Measurements from ENCODE around the gene AP1AR.
"Not testable (repeated sequence)": the region's sequence is repeated elsewhere in the genome, so short reads cannot be mapped to it uniquely, and the experiment has no call there.

The AP1AR gene

DNA sequence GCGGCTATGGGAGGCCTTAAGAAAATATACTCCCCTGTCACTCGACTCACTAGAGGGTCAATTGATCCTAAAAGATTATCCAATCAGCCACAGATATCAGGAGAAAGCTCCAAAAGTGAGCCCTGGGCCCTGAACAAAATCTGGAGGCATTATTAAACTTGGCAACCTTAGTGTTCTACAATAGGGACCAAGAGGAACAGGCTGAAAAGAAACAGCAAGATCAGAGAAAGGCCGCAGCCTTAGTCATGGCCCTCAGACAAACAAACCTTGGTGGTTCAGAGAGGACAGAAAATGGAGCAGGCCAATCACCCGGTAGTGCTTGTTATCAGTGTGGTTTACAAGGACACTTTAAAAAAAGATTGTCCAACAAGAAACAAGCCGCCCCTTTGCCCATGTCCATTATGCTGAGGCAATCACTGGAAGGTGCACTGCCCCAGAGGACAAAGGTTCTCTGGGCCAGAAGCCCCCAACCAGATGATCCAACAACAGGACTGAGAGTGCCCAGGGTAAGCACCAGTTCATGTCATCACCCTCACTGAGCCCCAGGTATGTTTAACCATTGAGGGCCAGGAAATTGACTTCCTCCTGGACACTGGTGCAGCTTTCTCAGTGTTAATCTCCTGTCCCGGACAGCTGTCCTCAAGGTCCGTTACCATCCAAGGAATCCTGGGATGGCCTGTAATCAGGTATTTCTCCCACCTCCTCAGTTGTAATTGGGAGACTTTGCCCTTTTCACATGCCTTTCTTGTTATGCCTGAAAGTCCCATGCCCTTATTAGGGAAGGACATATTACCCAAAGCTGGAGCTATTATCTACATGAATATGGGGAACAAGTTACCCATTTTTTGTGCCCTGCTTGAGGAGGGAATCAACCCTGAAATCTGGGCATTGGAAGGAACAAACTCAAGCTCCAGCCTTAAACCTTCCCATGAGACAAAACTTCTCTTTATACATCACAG, 23.2 kb upstream of the AP1AR start:
- not testable (repeated sequence) for H3K27ac Mint-ChIP-seq; H3K27me3 Mint-ChIP-seq; H3K4me1 Mint-ChIP-seq (ENCODE audit: low read depth); H3K4me3 Mint-ChIP-seq; H3K9me3 Mint-ChIP-seq; DNase-seq; H3K36me3 Mint-ChIP-seq (ENCODE audit: low read depth)

- DNase-seq = no peak
- Mint-ChIP-seq H3K36me3 (ENCODE audit: low read depth) (no peaks in the 10 kb centered on the region), H3K27ac (no peak overlapping the region), H3K9me3 (no peaks in the 10 kb centered on the region), H3K27me3 (peaks cover 3% of the 10 kb centered on the region), H3K4me1 (ENCODE audit: low read depth) (peaks cover 5% of the 10 kb centered on the region), H3K4me3 (no peak overlapping the region)
Observed at GRCh38 chr4:112210777-112211176, 20.8 kb upstream of the AP1AR start.

GRCh38 chr4:112213091-112213490, 18.5 kb upstream of the AP1AR start:
- Mint-ChIP-seq H3K9me3 (no peaks in the 10 kb centered on the region), H3K27me3 (no peaks in the 10 kb centered on the region)

DNA sequence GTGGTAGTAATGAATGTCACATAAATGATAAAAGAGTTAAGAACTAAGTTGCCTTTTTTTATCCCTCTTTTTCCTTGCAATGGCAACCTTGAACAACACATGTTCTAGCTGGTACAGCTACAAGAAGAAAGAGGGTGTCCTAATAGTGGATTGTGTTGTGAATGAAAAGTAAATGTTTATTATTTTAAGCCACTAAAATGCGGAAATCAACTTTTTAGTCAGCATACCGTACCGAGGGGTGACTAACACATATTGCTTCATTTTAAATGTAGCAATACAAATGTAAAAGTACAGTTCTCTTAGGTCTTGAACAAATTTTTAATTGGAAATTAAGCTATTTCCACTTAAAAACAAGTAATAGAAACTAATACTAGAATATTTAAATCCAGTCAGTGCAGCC, 17.7 kb upstream of the AP1AR start:
- no peaks in the 10 kb centered on the region for H3K36me3 Mint-ChIP-seq (ENCODE audit: low read depth)
- H3K27me3 Mint-ChIP-seq = no peaks in the 10 kb centered on the region
- H3K9me3 Mint-ChIP-seq = no peaks in the 10 kb centered on the region
- DNase-seq = no peak
- H3K4me3 Mint-ChIP-seq = no peak overlapping the region
- peaks cover 10% of the 10 kb centered on the region for H3K4me1 Mint-ChIP-seq (ENCODE audit: low read depth)
- no peak overlapping the region for H3K27ac Mint-ChIP-seq

More at GRCh38 chr4:112213091-112213490, 18.5 kb upstream of the AP1AR start:
- Mint-ChIP-seq H3K36me3 (ENCODE audit: low read depth) (no peaks in the 10 kb centered on the region), H3K4me1 (ENCODE audit: low read depth) (peaks cover 5% of the 10 kb centered on the region), H3K27ac (no peak overlapping the region), H3K4me3 (no peak overlapping the region)
- DNase-seq = no peak

DNA sequence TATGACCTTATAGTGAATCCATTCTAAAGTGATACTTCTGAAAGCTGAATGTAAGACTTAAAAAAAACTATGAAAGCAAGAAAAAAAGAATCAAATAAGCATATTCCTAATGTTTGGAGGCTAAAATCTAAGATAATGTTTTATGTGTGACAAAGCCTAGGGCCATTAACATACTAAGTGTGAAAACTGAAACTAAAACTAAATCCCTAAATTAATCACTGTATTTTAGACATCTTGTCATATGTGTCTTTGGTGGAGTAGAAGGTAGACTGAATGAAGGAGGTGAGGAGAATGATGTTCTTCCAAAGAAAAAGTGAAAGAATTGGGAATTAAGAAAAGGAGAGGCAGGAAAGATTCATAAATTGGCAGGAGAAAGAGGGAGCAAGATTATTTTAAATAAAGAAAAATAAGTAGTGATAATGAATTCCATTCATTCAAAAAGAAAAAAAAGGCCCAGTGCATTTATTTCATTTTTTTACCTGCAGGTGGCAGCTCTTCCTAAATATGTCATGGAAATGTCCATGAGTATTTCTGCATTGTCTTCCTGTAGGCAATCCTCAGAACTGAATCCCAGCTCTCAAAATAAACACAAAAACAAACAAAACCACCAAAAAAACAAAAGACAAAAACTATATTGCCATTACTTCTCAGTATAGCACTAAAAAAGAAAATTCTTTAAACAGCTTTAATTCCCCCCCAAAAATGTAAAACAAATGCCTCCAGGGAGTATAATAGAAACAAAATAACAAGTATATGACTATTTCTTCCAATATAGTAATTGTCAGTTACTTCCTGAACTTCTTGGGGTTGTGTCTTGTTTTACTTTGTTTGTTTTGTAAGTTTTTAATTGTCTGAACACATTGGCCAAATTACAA, 17.0 kb upstream of the AP1AR start:
- no peaks in the 10 kb centered on the region for H3K27me3 Mint-ChIP-seq
- no peaks in the 10 kb centered on the region for H3K9me3 Mint-ChIP-seq
- H3K4me1 Mint-ChIP-seq (ENCODE audit: low read depth) = peaks cover 10% of the 10 kb centered on the region
- no peak for DNase-seq
- no peak overlapping the region for H3K4me3 Mint-ChIP-seq
- H3K27ac Mint-ChIP-seq = no peak overlapping the region
- no peaks in the 10 kb centered on the region for H3K36me3 Mint-ChIP-seq (ENCODE audit: low read depth)

GRCh38 chr4:112219826-112220366, 11.7 kb upstream of the AP1AR start:
- Mint-ChIP-seq H3K27me3 (no peaks in the 10 kb centered on the region), H3K9me3 (peaks cover 7% of the 10 kb centered on the region), H3K36me3 (ENCODE audit: low read depth) (no peaks in the 10 kb centered on the region), H3K4me3 (no peak overlapping the region), H3K27ac (no peak overlapping the region), H3K4me1 (ENCODE audit: low read depth) (peaks cover 9% of the 10 kb centered on the region)
- no peak for DNase-seq

DNA sequence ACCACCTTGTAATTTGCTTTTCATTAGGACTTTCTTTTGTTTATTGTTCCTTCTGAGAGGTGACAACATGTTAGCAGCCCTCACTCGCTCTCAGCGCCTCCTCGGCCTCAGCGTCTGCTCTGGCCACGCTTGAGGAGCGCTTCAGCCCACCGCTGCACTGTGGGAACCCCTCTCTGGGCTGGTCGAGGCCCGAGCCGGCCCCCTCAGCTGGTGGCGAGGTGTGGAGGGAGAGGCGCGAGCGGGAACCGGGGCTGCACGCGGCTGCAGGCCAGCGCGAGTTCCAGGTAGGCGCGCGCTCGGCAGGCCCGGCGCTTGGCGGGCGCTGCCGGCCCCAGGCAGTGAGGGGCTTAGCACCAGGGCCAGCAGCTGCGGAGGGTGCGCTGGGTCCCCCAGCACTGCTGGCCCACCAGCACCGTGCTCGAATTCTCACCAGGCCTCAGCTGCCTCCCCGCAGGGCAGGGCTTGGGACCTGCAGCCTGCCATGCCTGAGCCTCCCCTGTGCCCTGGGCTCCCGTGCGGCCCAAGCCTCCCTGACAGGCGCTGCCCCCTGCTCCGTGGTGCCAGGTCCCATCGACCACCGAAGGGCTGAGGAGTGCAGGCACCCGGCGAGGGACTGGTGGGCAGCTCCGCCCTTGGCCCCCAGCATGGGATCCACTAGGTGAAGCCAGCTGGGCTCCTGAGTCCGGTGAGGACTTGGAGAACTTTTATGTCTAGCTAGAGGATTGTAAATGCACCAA, 9.2 kb upstream of the AP1AR start:
- Mint-ChIP-seq H3K4me3 (no peak overlapping the region), H3K27me3 (peaks cover 3% of the 10 kb centered on the region), H3K36me3 (ENCODE audit: low read depth) (no peaks in the 10 kb centered on the region), H3K4me1 (ENCODE audit: low read depth) (peaks cover 9% of the 10 kb centered on the region), H3K27ac (no peak overlapping the region), H3K9me3 (peaks cover 7% of the 10 kb centered on the region)
- DNase-seq = no peak

- Mint-ChIP-seq H3K9me3 (peaks cover 7% of the 10 kb centered on the region), H3K4me3 (no peak overlapping the region), H3K4me1 (ENCODE audit: low read depth) (peaks cover 5% of the 10 kb centered on the region), H3K27me3 (peaks cover 3% of the 10 kb centered on the region), H3K36me3 (ENCODE audit: low read depth) (no peaks in the 10 kb centered on the region), H3K27ac (no peak overlapping the region)
- DNase-seq = no peak
Observed at GRCh38 chr4:112225157-112225556, 6.4 kb upstream of the AP1AR start.

DNA sequence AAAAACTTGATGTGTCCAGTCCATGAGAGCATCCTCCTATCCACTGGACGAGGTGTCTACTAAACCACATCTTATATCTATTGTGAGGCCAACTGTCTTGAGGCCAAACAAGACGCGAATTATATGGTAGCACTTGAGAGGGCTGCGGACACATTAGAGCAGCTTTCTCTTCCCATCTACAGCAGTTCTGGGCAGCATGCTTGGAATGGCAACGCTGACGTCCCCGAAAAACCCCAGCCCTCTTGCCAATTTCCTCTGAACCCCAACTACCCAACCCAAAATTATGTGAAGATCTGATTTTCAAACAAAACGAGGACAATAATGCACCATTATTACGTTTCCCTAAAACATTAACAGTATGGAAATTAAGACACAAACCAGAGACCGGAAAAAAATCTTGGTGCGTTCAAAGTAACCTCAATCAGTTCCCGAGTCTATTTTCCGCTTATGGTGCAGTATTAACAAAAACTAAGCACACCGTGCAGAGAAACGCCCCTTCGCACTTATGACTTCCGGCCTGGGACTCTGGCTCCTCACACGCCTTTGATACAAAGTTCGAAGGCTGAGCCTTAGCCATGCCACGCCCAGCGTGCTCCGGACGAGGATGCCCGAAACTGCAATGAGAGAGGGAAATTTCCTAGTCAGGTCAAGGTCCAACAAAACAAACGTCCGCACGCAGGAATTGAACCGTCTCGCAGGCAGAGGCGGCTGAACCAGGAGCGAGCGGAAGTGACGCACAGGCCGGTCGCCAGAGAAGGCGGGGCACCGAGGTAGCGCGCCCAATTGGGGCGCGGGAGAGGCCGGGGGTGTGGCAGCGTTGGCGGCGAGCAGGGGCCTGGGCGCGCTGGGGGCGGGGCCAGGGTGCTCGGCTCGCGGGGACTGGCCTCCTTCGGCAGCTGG, 458 bp upstream of the AP1AR start:
- Mint-ChIP-seq H3K36me3 (ENCODE audit: low read depth) (peaks cover 11% of the 10 kb centered on the region), H3K9me3 (no peaks in the 10 kb centered on the region), H3K27ac (peak overlapping the region; percentile 99), H3K4me3 (peak overlapping the region; percentile 96), H3K4me1 (ENCODE audit: low read depth) (peaks cover 40% of the 10 kb centered on the region), H3K27me3 (peaks cover 3% of the 10 kb centered on the region)
- DNase-seq = peak; percentile 98

GRCh38 chr4:112234952-112235609, 3.5 kb downstream of the AP1AR start:
- peaks cover 13% of the 10 kb centered on the region for H3K36me3 Mint-ChIP-seq (ENCODE audit: low read depth)
- no peak overlapping the region for H3K27ac Mint-ChIP-seq
- H3K4me3 Mint-ChIP-seq = no peak overlapping the region
- no peaks in the 10 kb centered on the region for H3K9me3 Mint-ChIP-seq
- H3K27me3 Mint-ChIP-seq = no peaks in the 10 kb centered on the region
- DNase-seq = no peak
- peaks cover 58% of the 10 kb centered on the region for H3K4me1 Mint-ChIP-seq (ENCODE audit: low read depth)

GRCh38 chr4:112236040-112236439, 4.5 kb downstream of the AP1AR start:
- DNase-seq = no peak
- Mint-ChIP-seq H3K36me3 (ENCODE audit: low read depth) (peaks cover 16% of the 10 kb centered on the region), H3K4me3 (no peak overlapping the region), H3K4me1 (ENCODE audit: low read depth) (peaks cover 51% of the 10 kb centered on the region), H3K27ac (no peak overlapping the region), H3K9me3 (no peaks in the 10 kb centered on the region), H3K27me3 (no peaks in the 10 kb centered on the region)

- Mint-ChIP-seq H3K4me1 (ENCODE audit: low read depth) (peaks cover 39% of the 10 kb centered on the region), H3K27ac (no peak overlapping the region), H3K9me3 (no peaks in the 10 kb centered on the region), H3K27me3 (no peaks in the 10 kb centered on the region), H3K4me3 (no peak overlapping the region), H3K36me3 (ENCODE audit: low read depth) (peaks cover 12% of the 10 kb centered on the region)
- DNase-seq = no peak
Observed at GRCh38 chr4:112238833-112239232, 7.2 kb downstream of the AP1AR start.

- H3K4me1 Mint-ChIP-seq (ENCODE audit: low read depth) = peaks cover 5% of the 10 kb centered on the region
- H3K27ac Mint-ChIP-seq = no peak overlapping the region
- DNase-seq = no peak
- H3K4me3 Mint-ChIP-seq = no peak overlapping the region
- no peaks in the 10 kb centered on the region for H3K27me3 Mint-ChIP-seq
- peaks cover 9% of the 10 kb centered on the region for H3K36me3 Mint-ChIP-seq (ENCODE audit: low read depth)
- no peaks in the 10 kb centered on the region for H3K9me3 Mint-ChIP-seq
Observed at GRCh38 chr4:112245383-112245782, 13.8 kb downstream of the AP1AR start.

Data from activated T-cell treated with anti-CD3 and anti-CD28 coated beads, Interleukin-2, amount 50 U/mL, for 24 hours (primary cell).